T1000 (cell line): ENCODE results near the gene LRSAM1.

Source experiments
- DNase-seq: peaks from one replicate; lab custom pipeline; 2025; ENCODE audit warnings: mixed read lengths; lab: John Stamatoyannopoulos, UW

Gene LRSAM1

GRCh38 chr9:127535396-127535795 is 84.1 kb downstream of the LRSAM1 start:
- DNase-seq, result no peak

GRCh38 chr9:127535834-127536233 is 84.5 kb downstream of the LRSAM1 start:
- DNase-seq, result no peak

GRCh38 chr9:127536499-127536898 is 85.2 kb downstream of the LRSAM1 start:
- no peak for DNase-seq

GRCh38 chr9:127537014-127537413 is 85.7 kb downstream of the LRSAM1 start:
- DNase-seq, result no peak

- no peak for DNase-seq
Measured at GRCh38 chr9:127537792-127538191, 86.5 kb downstream of the LRSAM1 start.

GRCh38 chr9:127538849-127539258 is 87.5 kb downstream of the LRSAM1 start:
- no peak for DNase-seq

GRCh38 chr9:127539259-127539981 is 88.1 kb downstream of the LRSAM1 start:
- no peak for DNase-seq

GRCh38 chr9:127539982-127540663 is 88.8 kb downstream of the LRSAM1 start:
- DNase-seq, result no peak

- no peak for DNase-seq
Measured at GRCh38 chr9:127540664-127541041, 89.3 kb downstream of the LRSAM1 start.

GRCh38 chr9:127541176-127541575 is 89.9 kb downstream of the LRSAM1 start:
- no peak for DNase-seq

GRCh38 chr9:127541865-127542264 is 90.6 kb downstream of the LRSAM1 start:
- DNase-seq, result peak; percentile 13

GRCh38 chr9:127543221-127543620 is 91.9 kb downstream of the LRSAM1 start:
- no peak for DNase-seq

- no peak for DNase-seq
Measured at GRCh38 chr9:127543973-127544533, 92.7 kb downstream of the LRSAM1 start.

- peak; percentile 61 for DNase-seq
Measured at GRCh38 chr9:127545196-127546124, 94.2 kb downstream of the LRSAM1 start.

- DNase-seq, result no peak
Measured at GRCh38 chr9:127546125-127546832, 95.0 kb downstream of the LRSAM1 start.

GRCh38 chr9:127548352-127548881 is 97.1 kb downstream of the LRSAM1 start:
- DNase-seq, result no peak

GRCh38 chr9:127549218-127549617 is 97.9 kb downstream of the LRSAM1 start:
- DNase-seq, result no peak

GRCh38 chr9:127549751-127550150 is 98.4 kb downstream of the LRSAM1 start:
- no peak for DNase-seq

- no peak for DNase-seq
Measured at GRCh38 chr9:127550282-127550681, 99.0 kb downstream of the LRSAM1 start.

GRCh38 chr9:127550751-127551150 is 99.4 kb downstream of the LRSAM1 start:
- no peak for DNase-seq
